Brain microvascular endothelial cell (primary cell): Measurements from ENCODE around the gene CEP89.
A peak's percentile ranks its signal among the peaks of the same experiment; 100 is the strongest.

ENCODE experiments used
- DNase-seq: peaks from one replicate; pipeline ENCODE4 v3.0.0-alpha.2; 2020
- H3K27ac ChIP-seq: fragments of 250-450 bp; sonication (Bioruptor Pico); 2 replicates; pipeline ENCODE4 v1.5.1; 2020; ENCODE audit warnings: mild to moderate bottlenecking, moderate library complexity
- H3K27me3 ChIP-seq: fragments of 250-450 bp; sonication (Bioruptor Pico); replicated peaks from 2 replicates; pipeline ENCODE4 v1.5.1; 2020; ENCODE audit warnings: mild to moderate bottlenecking
- H3K36me3 ChIP-seq: fragments of 250-450 bp; sonication (Bioruptor Pico); replicated peaks from 2 replicates; pipeline ENCODE4 v1.5.1; 2020; ENCODE audit warnings: mild to moderate bottlenecking
- H3K4me3 ChIP-seq: 2 replicates; pipeline ENCODE4 v1.5.1; 2011; ENCODE audit warnings: low read depth, mild to moderate bottlenecking, control low read depth, low read length, moderate library complexity
- in situ Hi-C: cut with HindIII; loops from 2 replicates; pipeline ENCODE4 v1.10.0; 2017; ENCODE audit warnings: low sequenced_read_pairs, low pct_ligation_motif_present
- TF ChIP-seq, protein P1 (sequence below): IDR thresholded peaks from 2 replicates; pipeline ENCODE4 v1.5.1; 2011; ENCODE audit warnings: low read depth, mild to moderate bottlenecking, moderate library complexity, low read length, control low read depth, inconsistent platforms; ENCODE audit errors: missing control alignments

The CEP89 gene

DNA sequence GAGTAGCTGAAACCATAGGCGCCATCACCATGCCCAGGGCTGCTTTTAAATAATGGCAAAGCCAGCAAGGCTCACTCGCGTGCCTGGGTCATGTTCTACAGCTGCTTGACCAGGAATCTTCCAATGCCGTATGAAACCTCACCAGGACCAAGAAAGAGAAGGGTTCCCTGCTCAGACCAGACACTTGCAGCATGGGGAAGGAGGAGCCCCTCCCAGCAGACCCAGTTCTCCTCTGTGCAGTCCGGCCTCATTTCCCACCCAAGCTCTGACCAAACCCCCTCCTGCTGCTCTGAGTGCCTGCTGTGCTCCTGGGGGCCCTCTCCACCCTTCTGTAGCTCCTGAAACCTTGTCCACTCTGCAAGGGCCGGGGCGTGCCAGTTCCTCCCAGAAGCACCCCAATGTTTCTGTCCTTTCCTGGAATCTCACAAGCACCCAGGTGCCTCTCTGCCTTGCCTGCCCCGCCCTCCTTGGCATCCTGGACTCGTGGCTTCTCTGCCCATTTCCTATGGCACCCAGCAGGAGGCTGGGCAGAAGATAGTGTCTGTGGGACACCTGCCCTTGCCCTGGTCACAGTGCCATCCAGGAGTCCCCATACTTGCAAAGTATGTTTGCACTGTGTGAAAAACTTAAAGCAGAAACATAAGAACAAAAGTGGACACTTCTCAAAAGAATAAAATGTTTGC, 95.4 kb downstream of the CEP89 start:
- TF ChIP-seq, protein P1, sequence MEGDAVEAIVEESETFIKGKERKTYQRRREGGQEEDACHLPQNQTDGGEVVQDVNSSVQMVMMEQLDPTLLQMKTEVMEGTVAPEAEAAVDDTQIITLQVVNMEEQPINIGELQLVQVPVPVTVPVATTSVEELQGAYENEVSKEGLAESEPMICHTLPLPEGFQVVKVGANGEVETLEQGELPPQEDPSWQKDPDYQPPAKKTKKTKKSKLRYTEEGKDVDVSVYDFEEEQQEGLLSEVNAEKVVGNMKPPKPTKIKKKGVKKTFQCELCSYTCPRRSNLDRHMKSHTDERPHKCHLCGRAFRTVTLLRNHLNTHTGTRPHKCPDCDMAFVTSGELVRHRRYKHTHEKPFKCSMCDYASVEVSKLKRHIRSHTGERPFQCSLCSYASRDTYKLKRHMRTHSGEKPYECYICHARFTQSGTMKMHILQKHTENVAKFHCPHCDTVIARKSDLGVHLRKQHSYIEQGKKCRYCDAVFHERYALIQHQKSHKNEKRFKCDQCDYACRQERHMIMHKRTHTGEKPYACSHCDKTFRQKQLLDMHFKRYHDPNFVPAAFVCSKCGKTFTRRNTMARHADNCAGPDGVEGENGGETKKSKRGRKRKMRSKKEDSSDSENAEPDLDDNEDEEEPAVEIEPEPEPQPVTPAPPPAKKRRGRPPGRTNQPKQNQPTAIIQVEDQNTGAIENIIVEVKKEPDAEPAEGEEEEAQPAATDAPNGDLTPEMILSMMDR: no peak
- DNase-seq: no peak
- Histone ChIP-seq H3K27me3 (no peaks in the 10 kb centered on the region), H3K27ac (no peak overlapping the region), H3K4me3 (no peak overlapping the region), H3K36me3 (no peaks in the 10 kb centered on the region)
- in situ Hi-C loops: no loop called here

DNA sequence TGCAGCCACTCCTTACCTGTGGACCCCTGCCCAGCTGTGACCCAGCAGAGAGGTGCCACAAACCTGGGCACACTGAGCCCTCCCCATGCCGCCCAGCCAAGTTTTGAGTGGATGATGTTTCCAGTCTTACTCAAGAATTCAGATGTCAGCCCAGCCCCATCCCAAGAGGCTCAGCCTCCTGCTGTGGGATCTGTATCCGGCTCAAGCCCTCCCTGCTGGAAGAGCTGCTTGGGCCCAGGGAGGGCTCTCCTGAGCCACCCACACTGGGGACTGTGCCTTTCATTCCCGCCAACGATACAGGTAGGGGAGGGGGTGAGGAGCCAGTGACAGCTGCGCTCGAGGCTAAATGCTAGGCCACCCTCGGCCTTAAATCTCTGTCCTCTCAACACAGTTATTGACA, 96.3 kb downstream of the CEP89 start:
- Histone ChIP-seq H3K36me3 (no peaks in the 10 kb centered on the region), H3K27me3 (no peaks in the 10 kb centered on the region), H3K4me3 (no peak overlapping the region), H3K27ac (no peak overlapping the region)
- TF ChIP-seq, protein P1: no peak
- no peak for DNase-seq
- in situ Hi-C loops: no loop called here

DNA sequence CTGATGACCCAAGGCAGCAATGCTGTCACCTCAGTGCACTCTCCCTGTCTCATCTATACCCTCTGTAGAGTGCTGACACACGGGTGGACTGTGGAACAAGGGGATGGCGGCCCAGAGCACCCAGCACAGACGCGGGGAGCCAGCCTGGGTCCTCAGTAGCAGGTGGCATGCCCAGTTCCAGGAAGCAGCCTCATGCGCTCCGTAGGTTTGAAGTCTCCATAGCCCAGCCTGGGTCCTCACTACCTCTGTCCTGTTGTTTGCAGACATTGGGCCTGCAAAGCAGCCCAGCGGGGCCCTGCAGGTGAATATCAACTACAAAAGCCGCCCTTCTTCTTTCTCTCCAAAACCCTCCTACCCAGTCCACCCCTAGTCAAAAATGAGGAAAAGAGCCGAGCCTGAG, 97.2 kb downstream of the CEP89 start:
- in situ Hi-C loops: no loop called here
- H3K27ac ChIP-seq: no peak overlapping the region
- TF ChIP-seq, protein P1: no peak
- H3K36me3 ChIP-seq: no peaks in the 10 kb centered on the region
- no peaks in the 10 kb centered on the region for H3K27me3 ChIP-seq
- no peak for DNase-seq
- no peak overlapping the region for H3K4me3 ChIP-seq

DNA sequence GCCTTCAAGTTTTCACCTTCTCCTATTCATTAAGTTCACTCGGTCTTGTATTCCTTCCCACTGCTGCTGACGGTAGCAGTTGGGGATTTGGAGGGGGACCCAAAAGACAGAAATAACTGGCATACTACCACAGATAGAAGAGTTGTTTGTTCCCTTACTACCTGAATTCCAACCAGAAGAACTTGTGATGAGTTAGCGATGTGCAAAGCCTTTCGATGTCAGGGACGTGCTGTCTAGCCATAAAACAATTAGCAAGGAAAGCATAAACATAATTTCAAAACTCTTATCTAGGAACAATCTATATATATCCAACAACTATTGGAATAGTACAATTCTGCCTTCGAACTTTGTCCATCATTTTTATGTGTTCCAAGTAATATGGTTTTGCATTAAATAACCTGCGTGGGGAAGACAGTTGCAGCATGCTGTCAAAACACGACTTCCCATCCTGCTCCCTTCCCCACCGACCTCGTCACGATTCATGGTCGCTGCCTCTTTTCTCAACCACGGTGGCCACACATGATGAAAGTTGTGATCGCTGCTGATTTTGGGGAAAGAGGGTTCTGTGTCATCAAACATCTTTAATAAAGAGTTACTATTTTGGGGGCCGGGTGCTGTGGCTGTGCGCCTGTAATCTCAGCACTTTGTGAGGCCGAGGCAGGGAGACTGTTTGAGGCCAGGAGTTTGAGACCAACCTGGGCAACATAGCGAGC, 98.4 kb downstream of the CEP89 start:
- DNase-seq: no peak
- H3K36me3 ChIP-seq: no peaks in the 10 kb centered on the region
- no peak overlapping the region for H3K4me3 ChIP-seq
- no peaks in the 10 kb centered on the region for H3K27me3 ChIP-seq
- in situ Hi-C loops: no loop called here
- H3K27ac ChIP-seq: no peak overlapping the region
- TF ChIP-seq, protein P1: no peak

DNA sequence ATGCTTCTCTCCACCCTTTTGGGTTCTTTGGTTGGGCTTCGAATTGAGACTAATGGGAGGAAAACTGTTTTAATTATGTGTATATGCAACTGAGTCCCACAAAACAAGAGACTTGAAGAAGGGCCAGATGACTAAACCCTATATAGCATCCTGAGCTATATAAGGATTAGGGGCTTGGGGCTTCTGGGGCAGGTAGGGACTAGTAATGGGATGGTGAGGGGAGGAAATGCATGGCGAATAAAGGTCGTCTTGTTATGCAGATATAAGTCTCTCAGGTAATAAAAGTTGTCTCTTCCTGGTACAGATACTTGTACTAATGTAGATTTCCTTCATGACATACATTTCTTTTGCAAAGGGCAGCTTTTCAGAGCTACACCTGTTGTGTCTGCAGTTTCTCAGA, 99.4 kb downstream of the CEP89 start:
- no peaks in the 10 kb centered on the region for H3K36me3 ChIP-seq
- in situ Hi-C loops: no loop called here
- DNase-seq: no peak
- no peak overlapping the region for H3K4me3 ChIP-seq
- no peak overlapping the region for H3K27ac ChIP-seq
- TF ChIP-seq, protein P1: no peak
- H3K27me3 ChIP-seq: no peaks in the 10 kb centered on the region

DNA sequence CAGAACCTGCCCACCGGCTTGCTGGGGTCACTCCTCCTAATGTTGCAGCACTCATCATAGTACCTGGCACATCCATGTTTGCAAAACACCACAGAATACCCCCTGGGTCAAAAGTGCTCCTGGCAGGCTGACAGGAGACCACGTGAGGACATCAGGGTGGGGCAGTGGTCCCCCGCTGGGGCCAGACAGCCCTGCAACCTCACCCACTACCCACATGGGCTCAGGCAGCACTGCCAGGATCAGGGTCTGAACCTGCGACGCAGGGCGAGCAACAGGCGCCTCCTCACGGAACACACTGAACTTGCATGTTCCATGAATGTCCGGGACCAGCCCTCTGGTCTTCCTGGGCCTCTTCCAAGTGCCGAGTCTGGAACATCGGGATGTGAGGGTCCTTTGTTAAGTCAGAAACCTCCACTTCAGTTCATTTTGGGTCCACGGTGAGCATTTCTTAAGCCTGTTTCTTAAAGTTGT, 100.7 kb downstream of the CEP89 start:
- H3K27me3 ChIP-seq: no peaks in the 10 kb centered on the region
- H3K27ac ChIP-seq: no peak overlapping the region
- TF ChIP-seq, protein P1: peak; percentile 39
- DNase-seq: no peak
- in situ Hi-C loops: no loop called here
- H3K4me3 ChIP-seq: no peak overlapping the region
- no peaks in the 10 kb centered on the region for H3K36me3 ChIP-seq
